Adrenal gland (tissue), 5 donors: ENCODE data around the gene MALT1.

ENCODE experiments used
- CTCF ChIP-seq, 6 experiments: fragments of 450-650 bp in 4 of 6; fragments of 200-600 bp in 2 of 6; sonication (generic) in 1 of 6; IDR thresholded peaks; 1 replicate in 5 of 6; 2 replicates in 1 of 6; pipeline versions ENCODE4 v1.5.1 to v1.8.0; 2016 to 2021; ENCODE audit warnings: antibody characterized with exemption in 6 of 6, mild to moderate bottlenecking in 2 of 6, moderate library complexity in 1 of 6
- POLR2A ChIP-seq, 2 donors: fragments of 450-650 bp; IDR thresholded peaks; one replicate each; pipeline ENCODE4 v1.6.1; 2017; ENCODE audit warnings: antibody characterized with exemption in 2 of 2, mild to moderate bottlenecking in 2 of 2, moderate library complexity in 1 of 2
- donor health status: DM: no; HTN: no; CAD: no.

DNA sequence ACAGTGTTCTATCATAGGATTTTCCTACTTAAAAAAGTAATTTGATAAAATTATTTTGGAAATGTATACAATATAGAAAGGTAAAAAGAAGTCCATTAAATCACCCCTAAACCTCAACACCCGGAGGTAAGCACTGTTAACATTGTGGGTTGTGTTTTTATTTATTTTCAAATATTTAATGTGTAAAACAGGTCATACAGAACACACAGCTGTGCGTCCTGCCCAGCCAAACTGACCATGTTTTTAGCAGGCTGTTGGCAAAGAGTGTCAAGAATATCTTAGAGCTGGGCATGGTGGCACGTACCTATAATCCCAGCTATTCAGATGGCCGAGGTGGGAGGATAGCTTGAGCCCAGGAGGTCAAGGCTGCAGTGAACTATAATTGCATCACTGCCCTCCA, 114.6 kb downstream of the MALT1 start:
- TF ChIP-seq CTCF (IDR thresholded peaks at IDR 0.05) (no peak), POLR2A (IDR thresholded peaks at IDR 0.05) (no peak)
